Epithelial cell of proximal tubule (primary cell): Measurements from ENCODE around the gene CES5A. TPM values are rescaled to one million over a fixed set of nuclear protein-coding genes. Genes with fewer than 3 reads are reported as not detected.
"Not testable (repeated sequence)": the region's sequence is repeated elsewhere in the genome, so short reads cannot be mapped to it uniquely, and the experiment has no call there.

Experiments used
- DNase-seq: peaks from one replicate; pipeline ENCODE4 v3.0.0-alpha.2; 2011; ENCODE audit warnings: low read depth
- H3K4me3 ChIP-seq: 2 replicates; pipeline ENCODE4 v1.5.1; 2011; ENCODE audit warnings: low read depth, mild to moderate bottlenecking, low read length
- total RNA-seq: library from RNA; depleted of rRNA; stranded (reverse); fragments of >200 nt; gene quantifications from 2 replicates; pipeline ENCODE4 v1.2.3, GENCODE V29; 2015
- TF ChIP-seq, protein P1 (sequence below): conservative IDR thresholded peaks from 2 replicates; pipeline ENCODE4 v1.5.1; 2012; ENCODE audit warnings: low read depth, mild to moderate bottlenecking, low read length

CES5A gene
- total RNA-seq, 1 donor from 2014 or later, result not detected

DNA sequence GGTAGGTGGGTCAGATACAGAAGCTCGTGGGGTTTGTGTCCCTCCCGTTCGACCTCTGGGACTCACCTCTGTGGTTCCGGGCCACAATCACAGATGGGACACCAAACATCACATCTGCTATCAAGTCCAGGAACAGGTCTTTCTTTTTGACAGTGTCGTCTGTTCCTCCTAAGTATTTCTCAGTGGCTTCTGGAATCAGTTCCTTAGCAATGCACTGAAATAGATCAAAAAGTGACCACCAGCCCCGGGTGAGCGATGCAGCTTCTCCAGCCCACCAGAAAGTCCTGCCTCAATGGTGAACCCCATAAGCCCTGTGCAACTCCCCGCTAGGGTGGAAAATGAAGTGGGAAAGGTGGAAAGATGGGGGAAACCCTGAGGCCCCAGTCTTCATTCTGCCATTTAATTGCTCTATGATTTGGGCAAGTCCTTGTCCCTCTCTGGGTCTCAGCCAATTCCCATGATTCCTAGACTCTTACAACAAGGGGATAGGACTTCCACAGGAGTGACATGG lies 64.7 kb downstream of the CES5A start:
- TF ChIP-seq, protein P1, sequence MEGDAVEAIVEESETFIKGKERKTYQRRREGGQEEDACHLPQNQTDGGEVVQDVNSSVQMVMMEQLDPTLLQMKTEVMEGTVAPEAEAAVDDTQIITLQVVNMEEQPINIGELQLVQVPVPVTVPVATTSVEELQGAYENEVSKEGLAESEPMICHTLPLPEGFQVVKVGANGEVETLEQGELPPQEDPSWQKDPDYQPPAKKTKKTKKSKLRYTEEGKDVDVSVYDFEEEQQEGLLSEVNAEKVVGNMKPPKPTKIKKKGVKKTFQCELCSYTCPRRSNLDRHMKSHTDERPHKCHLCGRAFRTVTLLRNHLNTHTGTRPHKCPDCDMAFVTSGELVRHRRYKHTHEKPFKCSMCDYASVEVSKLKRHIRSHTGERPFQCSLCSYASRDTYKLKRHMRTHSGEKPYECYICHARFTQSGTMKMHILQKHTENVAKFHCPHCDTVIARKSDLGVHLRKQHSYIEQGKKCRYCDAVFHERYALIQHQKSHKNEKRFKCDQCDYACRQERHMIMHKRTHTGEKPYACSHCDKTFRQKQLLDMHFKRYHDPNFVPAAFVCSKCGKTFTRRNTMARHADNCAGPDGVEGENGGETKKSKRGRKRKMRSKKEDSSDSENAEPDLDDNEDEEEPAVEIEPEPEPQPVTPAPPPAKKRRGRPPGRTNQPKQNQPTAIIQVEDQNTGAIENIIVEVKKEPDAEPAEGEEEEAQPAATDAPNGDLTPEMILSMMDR, result no peak
- no peak overlapping the region for H3K4me3 ChIP-seq
- DNase-seq, result no peak

DNA sequence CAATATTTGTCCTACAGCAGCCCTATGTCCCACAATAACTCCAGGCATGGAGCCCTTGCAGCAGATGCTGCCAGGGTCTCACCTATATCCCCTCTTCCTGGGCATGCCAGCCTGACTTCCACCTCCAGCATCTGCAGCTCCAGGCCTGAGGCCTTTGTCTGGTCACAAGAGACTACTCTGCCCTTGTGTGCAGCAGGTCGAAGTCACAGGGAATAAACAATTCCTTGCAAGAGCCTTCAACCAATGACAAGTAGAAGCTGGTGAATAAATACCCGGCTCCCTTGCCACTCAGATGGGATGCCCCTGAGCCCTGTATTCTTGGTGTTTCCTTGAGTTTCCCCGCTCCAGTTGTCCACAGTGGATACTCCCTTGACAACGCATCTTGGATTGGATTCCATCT lies 65.3 kb downstream of the CES5A start:
- TF ChIP-seq, protein P1, result no peak

DNA sequence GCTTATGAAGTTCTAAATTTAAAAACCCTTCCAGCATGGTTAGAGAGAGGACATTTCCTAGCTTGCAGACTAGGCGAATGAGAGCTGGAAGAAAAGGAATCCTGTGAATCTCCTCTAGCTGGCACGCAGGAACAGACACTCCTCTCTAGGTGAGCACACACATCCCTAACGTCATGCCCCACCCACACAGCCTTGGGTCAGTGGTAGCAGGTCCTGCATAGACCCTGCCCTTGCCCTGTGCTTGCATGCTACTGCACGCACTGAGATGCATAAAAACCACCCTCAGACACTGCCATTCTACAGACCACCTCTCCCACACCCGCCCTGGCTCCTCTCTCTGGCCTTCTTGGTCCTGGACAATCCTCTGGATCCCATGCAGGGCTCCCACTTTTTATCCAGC lies 65.8 kb downstream of the CES5A start:
- TF ChIP-seq, protein P1, result no peak

More for the DNA sequence above, 65.3 kb downstream of the CES5A start:
- no peak for DNase-seq
- H3K4me3 ChIP-seq, result no peak overlapping the region

DNA sequence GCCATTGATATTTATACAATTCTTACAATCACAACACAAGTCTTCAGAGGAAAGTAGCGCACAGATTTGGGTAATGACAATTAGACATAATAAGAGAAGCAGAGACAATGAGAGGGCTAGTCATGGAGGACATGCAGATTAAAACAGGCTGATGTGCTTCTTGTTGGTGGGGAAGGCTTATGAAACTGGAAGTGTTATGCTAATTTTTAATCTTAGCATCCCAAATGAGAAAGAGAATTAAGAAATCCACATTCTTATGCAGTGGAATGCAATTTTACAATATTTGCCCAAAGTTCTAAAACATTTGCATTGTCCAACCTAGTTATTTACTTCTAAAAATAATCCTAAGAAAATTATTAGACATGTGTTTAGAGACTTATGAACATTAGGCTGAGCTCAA lies 66.9 kb downstream of the CES5A start:
- not testable (repeated sequence) for DNase-seq, H3K4me3 ChIP-seq

More for the DNA sequence above, 65.8 kb downstream of the CES5A start:
- no peak overlapping the region for H3K4me3 ChIP-seq
- no peak for DNase-seq

DNA sequence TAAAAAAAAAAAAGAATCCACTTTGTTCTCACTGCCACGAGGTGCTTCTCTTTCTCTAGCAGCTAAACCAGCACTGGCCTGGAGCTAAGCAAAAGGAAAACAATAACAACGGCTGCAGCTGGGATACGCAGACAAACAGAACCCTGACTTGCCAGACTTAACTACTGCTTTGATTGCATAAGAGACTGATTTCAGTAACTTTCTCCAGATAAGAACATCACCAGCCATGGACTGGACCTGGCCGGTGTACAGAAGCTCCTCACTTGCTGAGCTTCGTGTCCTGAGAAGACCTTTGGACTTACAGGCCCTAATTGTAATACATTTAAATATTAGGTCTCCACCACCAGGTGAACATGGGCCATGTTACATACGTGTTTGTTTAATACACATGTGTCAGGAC lies 70.1 kb downstream of the CES5A start:
- not testable (repeated sequence) for DNase-seq, H3K4me3 ChIP-seq

DNA sequence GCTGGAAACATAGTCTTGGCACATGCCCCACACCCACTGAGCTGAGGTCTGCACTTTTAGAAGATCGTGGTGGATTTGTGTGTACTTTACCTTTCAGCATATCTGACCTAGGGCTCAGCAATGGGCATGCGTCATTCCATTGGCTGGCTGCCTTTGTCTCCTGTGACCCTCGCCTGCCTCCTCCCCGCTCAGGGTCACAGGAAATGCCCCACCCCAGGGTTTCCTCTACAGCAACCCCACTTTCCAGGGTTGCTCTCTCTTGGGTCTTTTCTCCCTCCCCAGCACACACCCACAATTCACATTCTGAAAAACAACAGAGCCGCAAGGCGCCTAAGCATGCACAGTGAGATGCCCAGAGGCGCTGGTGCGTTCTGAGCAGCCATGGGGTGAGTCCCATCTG lies 71.5 kb downstream of the CES5A start:
- not testable (repeated sequence) for H3K4me3 ChIP-seq, DNase-seq

Other genes starting within 250 kb of the CES5A start
- gene SLC6A2, start 219.4 kb downstream of the CES5A start, total RNA-seq, result not detected in 2 replicates
- gene CES1, start 42.3 kb downstream of the CES5A start, total RNA-seq, result not detected in 2 replicates